ENCODE measurements around the gene PEX7. TPM values are rescaled to one million over a fixed set of nuclear protein-coding genes. Genes with fewer than 3 reads are reported as not detected.
"Not testable (repeated sequence)": the region's sequence is repeated elsewhere in the genome, so short reads cannot be mapped to it uniquely, and the experiment has no call there.

PEX7 gene
- total RNA-seq, 1 experiment from 2014 or later = 9.7 TPM

DNA sequence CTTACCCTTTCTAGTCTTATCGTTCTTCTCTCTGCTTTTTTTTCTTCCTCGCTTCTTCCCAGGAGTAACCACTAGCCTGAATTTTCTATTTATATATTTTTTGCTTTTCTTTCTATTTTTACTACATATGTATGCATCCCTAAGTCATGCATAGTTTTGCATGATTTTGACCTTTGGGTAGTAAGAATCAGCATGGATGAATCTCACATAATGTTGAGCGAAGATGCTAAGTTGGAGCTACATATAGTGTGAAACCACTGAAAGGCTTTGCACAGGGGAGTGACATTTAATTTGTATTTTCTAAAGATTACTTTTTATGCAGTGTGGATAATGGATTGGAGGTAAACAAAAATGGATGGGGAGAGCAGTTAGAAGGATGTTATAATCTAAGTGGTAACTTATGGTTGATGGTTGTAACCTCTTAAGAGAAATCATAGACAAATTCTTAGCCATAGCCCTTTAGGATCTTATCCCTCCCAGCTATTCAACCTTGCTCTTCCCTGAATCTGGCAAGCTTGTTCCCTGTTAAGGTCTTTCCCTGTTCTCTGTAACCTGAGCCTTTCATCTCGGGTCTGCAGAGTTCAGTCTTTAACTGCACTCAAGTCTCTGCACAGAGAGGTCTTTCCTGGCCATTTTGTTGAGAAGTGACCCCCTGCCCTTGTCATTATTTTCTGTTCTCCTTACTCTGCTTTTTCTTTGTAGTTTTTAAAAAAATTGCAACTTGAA lies 18.0 kb downstream of the PEX7 start:
- DNase-seq (ENCODE audit: low read depth) = no peak

DNA sequence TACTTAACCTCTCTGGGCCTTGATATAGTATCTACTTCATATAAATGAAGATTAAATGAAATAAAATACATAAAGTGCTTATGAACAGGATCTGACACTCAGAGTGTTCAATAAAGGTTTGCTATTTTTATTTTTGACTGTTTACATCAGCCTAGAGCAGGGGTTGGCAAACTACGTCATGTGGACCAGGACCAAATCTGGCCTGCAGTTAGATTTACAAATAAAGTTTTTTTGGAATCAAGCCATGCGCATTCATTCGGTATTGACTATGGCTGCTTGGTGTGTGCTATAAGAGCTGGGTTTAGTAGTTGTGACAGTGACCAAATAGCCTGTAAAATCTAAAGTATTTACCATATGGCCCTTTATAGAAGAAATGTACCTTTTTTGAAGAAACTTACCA lies 20.8 kb downstream of the PEX7 start:
- no peak for DNase-seq (ENCODE audit: low read depth)

DNA sequence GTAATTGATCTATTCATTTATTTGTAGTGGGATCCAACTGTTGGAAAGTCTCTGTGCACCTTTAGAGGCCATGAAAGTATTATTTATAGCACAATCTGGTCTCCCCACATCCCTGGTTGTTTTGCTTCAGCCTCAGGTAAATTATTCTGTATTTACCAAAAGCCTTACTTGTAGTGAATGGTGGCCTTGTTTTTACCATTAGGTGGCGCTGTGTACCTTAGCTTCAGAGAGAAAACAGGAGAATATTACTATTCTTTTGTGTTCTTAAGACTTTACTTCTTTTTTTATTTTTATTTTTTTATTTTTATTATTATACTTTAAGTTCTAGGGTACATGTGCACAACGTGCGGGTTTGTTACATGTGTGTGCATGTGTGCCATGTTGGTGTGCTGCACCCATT lies 23.7 kb downstream of the PEX7 start:
- DNase-seq (ENCODE audit: low read depth) = peak; percentile 45

DNA sequence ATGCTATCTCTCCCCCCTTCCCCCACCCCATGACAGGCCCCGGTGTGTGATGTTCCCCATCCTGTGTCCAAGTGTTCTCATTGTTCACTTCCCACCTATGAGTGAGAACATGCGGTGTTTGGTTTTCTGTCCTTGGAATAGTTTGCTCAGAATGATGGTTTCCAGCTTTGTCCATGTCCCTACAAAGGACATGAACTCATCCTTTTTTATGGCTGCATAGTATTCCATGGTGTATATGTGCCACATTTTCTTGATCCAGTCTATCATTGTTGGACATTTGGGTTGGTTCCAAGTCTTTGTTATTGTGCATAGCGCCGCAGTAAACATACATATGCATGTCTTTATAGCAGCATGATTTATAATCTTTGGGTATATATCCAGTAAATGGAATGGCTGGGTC lies 24.1 kb downstream of the PEX7 start:
- DNase-seq (ENCODE audit: low read depth) = not testable (repeated sequence)

DNA sequence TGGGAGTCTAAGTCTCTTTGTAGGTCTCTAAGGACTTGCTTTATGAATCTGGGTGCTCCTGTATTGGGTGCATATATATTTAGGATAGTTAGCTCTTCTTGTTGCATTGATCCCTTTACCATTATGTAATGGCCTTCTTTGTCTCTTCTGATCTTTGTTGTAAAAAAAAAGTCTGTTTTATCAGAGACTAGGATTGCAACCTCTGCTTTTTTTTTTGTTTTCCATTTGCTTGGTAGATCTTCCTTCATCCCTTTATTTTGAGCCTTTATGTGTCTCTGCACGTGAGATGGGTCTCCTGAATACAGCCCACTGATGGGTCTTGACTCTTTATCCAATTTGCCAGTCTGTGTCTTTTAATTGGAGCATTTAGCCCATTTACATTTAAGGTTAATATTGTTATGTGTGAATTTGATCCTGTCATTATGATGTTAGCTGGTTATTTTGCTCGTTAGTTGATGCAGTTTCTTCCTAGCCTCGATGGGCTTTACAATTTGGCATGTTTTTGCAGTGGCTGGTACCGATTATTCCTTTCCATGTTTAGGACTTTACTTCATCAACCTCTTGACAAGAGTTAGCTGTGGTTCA lies 27.7 kb downstream of the PEX7 start:
- DNase-seq (ENCODE audit: low read depth) = peak; percentile 24

DNA sequence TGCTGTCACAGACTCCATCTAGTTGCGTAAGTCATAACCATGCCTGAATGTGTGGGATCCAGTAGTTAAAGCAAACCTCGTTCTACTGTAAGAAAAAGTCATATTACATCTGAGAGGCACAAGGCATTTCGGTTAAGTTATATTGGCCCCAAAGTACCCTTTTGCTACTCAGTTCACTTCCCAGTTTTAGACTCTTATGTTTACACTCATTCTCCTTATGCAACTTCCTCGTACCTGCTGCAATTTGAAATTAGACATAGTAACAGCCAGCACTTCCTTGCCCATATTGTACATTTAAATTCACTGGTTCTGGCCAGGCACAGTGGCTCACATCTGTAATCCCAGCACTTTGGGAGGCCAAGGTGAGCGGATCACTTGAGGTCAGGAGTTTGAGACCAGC lies 37.0 kb downstream of the PEX7 start:
- no peak for DNase-seq (ENCODE audit: low read depth)

DNA sequence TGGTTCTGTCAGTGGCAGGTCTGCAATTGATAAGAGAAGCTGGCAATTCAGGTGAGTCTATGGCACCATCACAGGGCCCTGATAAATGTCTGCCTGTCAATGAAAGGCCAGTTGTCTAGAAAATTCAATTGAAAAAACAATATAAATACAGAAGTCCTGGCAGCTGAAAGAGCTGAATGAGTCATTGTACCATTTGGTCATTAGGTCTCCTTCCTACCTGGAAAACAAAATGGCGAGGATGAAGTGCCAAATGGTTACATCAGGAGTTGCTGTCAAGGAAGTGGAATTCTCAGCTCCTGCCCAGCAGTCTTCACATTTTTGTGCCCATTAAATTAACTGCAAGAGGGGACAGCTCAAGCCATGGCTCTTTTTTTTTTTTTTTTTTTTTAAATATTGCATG lies 37.7 kb downstream of the PEX7 start:
- no peak for DNase-seq (ENCODE audit: low read depth)

DNA sequence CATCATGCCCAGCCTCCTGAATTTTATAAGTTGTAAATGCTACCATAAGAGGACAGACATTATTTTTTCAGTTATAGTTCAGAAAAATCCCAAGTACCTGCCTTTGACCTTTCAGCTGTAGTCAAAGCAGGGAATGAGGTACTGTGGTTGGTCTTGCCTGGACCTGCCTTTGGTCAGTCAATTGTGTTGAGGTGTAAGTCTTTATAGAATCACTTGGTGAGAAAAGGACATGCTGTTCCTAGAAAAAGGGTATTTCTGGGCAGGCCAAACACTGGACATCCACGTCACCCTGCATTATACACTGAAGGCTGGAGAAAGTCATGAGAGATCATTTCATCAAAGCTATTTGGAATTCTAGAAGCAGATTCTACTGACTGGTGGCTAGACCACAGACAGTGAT lies 40.3 kb downstream of the PEX7 start:
- no peak for DNase-seq (ENCODE audit: low read depth)

DNA sequence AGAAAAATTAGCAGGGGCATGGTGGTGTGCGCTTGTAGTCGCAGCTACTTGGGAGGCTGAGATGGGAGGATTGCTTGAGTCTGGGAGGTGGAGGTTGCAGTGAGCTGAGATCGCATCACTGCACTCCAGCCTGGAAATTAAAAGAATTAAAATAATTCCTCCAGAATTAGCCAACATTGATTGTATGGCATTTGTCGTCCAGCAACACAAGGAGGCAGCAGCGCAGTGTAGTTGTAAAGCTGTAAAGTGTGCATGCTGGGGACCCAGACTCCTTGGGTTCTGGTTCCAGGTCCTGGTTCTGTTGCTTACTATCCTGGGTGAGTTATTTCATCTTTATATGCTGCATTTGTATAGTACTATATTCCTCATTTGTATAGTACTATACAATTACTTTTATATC lies 41.4 kb downstream of the PEX7 start:
- no peak for DNase-seq (ENCODE audit: low read depth)

DNA sequence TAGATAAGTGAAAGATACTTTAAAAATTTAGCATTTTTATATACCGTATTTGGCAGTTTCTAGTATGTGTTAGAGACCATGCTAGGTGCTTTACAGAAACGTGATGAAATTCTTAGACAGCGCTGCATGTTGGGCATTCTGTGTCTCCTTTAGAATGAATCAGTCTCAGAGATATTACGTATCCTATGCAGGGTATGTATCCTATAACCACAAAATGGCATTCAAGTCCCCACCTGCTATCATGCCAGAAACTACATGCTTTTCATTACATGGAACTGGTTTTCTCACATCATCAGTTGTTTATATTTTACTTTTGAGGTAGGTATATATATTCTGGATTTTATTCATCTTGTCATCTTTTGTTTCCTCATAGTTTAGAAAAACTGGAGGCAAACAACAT lies 42.3 kb downstream of the PEX7 start:
- no peak for DNase-seq (ENCODE audit: low read depth)

DNA sequence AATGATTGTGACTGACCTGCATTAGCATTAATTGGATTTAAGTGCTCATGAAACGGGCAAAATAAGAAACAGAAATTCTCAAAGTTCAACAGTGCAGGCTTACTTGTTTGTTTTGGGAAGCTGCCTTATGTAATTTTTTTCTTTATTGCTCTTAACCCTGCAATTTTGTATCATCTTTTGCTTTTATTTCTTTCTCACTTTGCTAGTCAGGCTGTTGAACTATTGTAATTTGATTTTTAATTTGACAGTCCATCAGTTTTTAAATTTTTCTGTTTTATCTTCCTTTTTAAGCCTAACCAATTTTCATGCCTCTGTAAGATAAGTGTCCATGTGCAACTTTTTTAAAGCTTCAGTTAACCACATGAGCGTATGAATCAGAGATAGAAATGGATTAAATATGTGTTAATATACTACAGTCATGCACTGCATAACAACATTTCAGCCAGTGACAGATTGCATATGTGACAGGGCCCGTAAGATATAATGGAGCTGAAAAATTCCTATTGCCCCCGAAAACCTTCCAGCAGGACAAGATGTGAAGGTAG lies 44.6 kb downstream of the PEX7 start:
- DNase-seq (ENCODE audit: low read depth) = no peak

DNA sequence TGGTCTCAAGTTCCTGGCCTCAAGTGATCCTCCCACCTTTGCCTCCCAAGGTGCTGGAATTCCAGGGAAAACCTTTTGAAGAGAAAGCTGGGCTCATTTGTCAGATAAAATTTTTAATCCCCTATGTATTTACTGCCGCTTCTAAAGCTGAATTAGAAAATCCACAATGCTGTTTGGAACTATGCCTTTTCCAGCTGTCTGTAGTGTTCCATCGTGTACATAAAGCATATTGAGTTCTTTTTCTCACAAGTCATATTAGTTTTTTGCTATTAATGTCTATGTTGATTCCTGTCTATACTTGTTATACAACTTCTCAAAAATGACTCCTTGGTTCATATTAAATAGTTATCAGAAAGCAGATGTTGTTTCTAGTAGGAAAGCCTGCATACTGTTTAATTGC lies 47.1 kb downstream of the PEX7 start:
- no peak for DNase-seq (ENCODE audit: low read depth)

DNA sequence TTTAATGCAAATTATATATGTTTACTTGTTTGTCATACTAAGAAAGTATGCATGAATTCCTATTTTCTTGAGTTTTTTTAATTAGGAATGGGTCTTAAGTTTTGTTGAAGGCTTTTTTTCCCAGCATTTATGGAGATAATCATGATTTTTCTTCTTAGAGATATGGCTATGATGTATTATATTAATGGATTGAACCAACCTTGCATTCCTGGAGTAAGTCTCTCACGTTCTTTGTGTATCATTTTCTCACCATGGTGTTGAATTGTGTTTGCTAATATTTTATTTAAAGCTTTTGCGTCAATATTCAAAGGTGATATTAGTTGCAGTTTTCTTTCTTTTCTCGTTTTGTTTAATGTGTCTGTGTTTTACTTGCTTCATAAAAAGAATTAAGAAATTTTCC lies 51.4 kb downstream of the PEX7 start:
- peak; percentile 6 for DNase-seq (ENCODE audit: low read depth)

DNA sequence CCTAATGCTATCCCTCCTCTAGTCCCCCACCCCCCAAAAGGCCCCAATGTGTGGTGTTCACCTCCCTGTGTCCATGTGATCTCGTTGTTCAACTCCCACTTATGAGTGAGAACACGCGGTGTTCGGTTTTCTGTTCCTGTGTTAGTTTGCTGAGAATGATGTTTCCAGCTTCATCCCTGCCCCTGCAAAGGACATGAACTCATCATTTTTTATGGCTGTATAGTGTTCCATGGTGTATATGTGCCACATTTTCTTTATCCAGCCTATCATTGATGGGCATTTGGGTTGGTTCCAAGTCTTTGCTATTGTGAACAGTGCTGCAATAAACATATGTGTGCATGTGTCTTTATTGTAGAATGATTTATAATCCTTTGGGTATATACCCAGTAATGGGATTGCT lies 54.1 kb downstream of the PEX7 start:
- DNase-seq (ENCODE audit: low read depth) = not testable (repeated sequence)

DNA sequence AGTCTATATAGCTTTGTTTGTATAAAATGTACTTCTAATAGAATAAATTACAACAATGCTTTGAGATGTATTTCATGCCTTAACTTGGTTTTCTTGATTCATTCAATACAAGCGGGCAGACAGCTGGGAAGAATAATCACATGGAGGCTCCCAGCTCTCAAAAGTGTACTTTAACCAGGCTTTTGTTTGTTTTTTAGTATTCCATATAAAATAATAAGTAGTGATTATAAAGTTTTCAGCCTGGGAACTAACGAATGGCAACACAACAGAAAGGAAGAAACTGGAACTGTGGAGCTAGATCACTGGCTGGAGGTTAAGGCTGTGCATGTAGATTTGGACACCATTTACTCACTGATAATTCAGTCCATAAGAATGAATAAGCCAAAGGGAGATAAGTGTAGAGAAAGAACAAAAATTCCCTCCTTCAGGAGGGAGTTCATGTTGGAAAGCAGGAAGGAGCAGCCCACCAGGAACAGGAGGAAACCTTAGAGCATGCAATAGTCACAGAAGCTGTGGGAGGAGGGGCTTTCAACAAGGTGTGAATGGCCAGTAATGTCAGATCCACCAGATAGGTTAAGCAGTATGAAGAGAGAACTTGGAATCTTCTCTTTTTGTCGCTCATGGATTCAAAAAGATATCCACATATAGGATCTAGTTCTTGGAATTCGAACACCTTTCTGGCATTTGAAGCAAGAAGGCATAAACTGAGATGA lies 58.5 kb downstream of the PEX7 start:
- no peak for DNase-seq (ENCODE audit: low read depth)

DNA sequence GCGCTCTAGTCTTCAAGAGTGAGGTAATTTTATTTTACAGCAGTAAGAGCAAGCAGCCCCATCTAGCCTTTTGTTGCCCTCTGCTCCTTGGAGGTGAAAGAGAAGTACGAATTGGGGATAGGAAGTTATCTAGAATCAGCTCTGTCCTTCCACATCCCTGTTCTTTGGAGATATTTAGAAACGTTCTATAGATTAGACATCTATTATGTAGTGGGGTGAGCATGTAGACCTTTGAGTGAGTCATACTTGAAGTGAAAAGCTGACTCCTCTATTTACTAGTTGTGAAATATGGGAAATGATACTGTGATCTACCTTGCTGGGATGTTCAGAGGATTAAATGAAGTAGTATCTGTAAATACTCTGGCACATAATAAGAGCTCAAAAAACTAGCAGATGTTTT lies 63.7 kb downstream of the PEX7 start:
- no peak for DNase-seq (ENCODE audit: low read depth)

DNA sequence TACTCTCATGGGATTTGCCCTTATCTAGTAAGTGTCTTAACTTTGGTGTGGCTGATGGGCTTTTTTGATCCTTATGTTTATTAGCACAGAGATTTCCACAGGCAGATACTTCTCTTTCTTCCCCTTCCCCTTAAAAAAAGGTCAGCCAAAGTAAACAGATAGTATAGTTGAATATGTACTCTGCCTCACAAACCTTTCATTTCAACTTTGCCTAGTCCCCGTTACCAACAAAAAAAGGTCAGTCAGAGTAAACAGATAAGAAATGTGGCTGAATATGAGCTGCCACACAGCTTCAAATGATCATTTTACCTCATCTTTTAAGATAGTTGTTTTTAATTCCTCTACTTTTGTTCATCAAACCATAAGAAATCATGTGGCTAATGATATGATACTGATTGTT lies 65.6 kb downstream of the PEX7 start:
- DNase-seq (ENCODE audit: low read depth) = no peak

DNA sequence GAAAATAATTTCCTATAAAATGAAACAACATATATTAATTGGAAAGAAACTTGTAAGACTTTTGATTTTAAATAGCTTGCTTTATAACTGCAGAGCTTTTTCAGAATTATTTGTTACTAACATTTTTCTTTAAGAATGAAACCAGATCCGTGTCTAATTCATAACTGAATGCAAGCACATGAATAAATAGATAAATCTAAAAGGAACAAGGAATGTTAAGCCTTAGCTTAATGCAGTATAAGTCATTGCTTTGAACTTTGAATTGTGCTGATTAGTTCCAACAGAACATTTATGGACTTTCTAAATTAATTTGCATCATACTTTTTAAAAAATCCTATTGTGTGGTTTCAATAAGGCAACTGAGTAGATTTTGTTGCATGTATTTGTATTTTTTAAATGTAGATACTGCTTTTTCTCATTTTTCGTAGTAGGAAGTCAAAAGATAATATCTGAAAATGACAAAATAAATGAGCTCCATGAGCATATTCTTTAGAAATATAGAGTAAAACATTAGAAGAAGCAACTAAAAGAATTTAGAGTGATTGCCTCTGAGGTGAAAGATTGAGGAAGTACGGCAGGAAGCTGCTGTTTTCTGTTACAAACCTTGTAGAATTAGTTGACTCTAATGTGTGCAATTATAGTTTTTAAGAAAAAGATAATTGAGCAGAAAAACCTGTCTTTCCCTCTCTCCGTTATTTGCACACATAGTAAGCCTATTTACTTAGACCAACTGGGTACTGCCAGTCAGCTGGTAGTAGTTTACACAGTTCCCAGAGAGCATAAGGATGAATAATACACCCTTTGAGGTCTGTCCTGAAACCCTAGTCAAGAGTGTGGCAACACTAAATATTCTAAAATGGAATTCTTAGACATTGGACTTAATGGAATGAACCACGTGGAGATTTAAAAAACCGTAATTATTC lies 67.1 kb downstream of the PEX7 start:
- DNase-seq (ENCODE audit: low read depth) = peak; percentile 4

DNA sequence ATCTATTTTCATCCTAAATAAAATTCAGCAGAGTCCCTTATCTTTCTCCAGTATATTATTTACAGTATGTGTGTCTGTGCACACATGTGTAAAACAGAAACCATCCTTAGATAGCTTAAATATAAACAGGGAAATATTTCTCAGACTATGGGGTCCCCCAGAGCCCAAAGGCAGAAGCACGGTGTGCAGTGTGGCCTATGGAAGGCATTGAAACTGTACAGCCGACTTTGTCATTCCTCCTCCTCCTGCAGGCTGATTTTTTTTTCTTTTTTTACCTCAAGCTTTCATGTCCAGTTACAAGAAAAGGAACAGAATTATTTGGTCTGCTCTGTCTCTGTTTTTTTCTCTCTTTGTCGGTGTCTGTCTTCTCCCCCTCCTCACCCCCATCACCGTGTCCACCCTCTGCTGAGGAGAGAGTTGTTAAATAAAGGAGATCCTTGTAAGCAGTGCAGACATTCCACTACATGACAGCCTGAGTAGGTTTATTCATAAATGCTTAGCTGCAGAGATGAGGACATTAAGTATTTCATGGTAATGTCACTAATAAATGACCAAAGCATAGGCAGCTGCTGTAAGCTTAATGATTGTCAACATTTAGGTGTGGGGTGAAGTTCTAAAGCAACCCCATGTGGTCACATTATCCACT lies 67.9 kb downstream of the PEX7 start:
- DNase-seq (ENCODE audit: low read depth) = no peak

DNA sequence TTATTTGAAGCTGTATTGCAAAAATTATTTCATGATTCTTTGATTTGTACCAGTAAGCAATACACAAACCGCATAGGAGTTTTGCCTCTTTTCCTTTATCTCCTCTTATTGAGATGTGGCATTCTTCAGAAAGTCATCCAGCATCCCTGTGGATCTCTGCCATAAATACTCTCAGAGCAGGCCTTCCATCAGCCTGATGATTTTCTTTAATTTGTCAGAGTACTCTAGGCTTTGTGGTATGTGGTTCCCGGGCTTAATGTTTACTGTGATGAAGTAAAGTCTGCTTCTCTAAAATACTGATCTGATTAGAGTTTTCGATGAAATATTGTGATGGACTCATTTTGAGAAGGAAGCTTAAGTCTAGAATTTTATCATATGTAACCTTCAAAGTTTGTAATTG lies 68.6 kb downstream of the PEX7 start:
- DNase-seq (ENCODE audit: low read depth) = no peak

DNA sequence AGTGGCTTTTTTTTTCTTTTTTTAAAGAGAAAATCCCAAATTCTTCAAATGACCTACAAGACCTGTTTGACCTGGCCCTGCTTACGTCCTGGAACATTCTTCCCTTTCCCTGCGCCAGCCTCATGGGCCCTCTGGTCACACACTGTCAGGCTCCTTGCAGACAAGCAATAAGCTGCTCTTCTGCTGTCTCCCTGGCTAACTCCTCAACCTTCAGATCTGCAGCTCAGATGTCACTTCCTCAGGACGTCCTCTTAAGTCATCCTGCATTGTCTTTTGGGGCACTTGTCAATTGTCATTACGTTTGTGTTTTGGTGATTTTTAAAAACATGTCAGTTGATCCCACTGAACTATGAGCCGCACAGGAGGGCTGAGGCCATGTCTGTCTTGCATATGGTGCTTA lies 70.8 kb downstream of the PEX7 start:
- DNase-seq (ENCODE audit: low read depth) = no peak
